CD4-positive, alpha-beta T cell treated with Interleukin-2 at 100 ng/mL for 4 hours (primary cell): Measurements from ENCODE around the gene KHDC1.
"Not testable (repeated sequence)": the region's sequence is repeated elsewhere in the genome, so short reads cannot be mapped to it uniquely, and the experiment has no call there.

Source experiments
- DNase-seq: peaks from one replicate; pipeline ENCODE4 v3.0.0-alpha.2; 2020; ENCODE audit warnings: low spot score

KHDC1 gene, protein sequence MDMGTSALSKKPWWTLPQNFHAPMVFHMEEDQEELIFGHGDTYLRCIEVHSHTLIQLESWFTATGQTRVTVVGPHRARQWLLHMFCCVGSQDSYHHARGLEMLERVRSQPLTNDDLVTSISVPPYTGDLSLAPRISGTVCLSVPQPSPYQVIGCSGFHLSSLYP

DNA sequence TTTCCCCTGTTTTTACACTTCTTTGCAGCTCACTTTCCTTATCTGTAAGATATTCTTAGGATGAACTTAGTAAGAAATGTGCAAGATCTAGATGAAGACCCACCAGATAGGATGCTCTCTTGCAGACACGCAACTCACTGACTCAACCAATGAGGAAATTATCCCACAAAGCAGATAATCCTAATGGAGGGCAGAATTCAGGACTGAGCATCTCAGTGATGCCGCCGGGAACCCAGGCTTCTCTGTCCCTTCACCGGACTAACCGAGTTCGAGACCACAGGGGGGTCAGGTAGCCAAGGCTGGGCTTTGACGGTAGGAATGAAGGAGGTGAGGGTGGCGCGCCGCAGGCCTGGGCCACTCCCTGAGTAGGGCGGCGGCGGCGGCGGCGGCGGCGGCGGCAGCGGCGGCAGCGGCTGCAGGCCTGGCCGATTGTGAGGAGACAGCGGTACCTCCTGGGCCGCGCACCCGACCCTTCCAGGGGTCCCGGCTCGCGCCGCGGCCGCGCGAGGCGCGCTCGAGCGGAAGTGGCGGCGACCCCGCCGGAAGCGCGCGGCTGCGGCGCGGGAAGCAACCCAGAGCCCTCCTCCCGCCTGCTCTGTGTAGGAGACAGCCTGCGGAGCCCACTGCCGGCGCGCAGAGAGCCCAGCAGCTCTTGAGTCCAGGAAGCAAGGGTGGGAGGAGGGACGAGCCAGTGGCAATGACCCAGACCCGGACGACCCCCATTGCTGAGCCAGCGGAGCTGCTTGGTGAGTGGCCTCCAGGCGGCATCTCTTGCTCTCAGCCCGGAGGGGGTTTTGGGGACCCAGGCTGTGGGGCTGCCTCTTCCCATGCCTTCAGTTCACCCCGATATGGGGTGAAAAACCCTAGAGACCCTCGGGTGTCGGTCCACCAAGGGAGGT is at the start of gene KHDC1:
Gene KHDC1, minus strand, starts transcription at position 526 of the 899 bp plus-strand sequence. CDS start 20,679 bp downstream, outside the sequence.
- peak; percentile 58 for DNase-seq

- not testable (repeated sequence) for DNase-seq
Observed at GRCh38 chr6:73310503-73310845, 47.5 kb upstream of the KHDC1 start.

- DNase-seq = peak; percentile 53
Observed at GRCh38 chr6:73309785-73310502, 46.9 kb upstream of the KHDC1 start.

DNA sequence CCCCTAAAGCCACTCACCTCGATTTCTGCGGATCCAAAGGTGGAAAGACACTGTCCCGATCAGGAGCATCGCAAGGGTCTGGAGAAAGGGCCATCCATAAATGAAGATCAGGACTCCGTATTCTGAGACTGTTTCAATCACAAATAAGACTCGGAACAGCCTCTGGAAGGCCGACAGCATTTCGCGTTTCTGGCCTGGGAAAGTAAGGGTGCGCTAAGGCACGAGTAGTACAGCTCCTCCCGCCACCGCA is 46.5 kb upstream of the KHDC1 start:
- no peak for DNase-seq

GRCh38 chr6:73308712-73309534 is 45.9 kb upstream of the KHDC1 start:
- no peak for DNase-seq

- DNase-seq = not testable (repeated sequence)
Observed at GRCh38 chr6:73303773-73304172, 40.8 kb upstream of the KHDC1 start.

- no peak for DNase-seq
Observed at GRCh38 chr6:73302339-73302738, 39.3 kb upstream of the KHDC1 start.

- no peak for DNase-seq
Observed at GRCh38 chr6:73299151-73299971, 36.4 kb upstream of the KHDC1 start.

DNA sequence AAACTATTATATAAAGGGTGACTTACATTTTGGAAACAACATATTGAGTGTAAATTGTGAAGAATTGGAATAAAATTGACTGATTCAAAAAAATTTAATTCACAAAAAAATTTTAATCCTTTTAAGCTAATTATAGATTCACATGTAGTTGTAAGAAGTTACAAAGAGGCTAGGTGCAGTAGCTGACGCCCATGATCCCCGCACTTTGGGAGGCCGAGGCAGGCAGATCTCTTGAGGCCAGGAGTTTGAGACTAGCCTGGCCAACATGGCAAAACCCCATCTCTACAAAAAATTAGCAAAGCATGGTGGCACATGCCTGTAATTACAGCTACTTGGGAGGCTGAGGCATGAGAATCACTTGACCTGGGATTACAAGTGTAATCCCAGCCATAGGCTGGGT is 30.3 kb upstream of the KHDC1 start:
- DNase-seq = no peak

DNA sequence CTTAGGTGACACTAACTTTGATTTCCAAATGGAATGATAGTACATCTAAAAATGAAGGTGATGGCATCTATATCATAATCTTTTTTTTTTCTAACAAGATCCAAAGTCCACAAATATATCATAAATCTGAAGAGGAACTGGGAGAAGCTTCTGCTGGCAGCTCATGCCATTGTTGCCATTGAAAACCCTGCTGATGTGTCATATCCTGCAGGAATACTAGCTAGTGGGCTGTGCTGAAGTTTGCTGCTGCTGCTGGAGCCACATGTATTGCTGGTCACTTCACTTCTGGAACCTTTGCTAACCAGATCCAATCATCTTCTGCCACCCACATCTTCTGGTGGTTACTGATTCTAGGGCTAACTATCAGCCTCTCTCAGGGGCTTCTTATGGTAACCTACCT is 27.4 kb upstream of the KHDC1 start:
- DNase-seq = no peak

DNA sequence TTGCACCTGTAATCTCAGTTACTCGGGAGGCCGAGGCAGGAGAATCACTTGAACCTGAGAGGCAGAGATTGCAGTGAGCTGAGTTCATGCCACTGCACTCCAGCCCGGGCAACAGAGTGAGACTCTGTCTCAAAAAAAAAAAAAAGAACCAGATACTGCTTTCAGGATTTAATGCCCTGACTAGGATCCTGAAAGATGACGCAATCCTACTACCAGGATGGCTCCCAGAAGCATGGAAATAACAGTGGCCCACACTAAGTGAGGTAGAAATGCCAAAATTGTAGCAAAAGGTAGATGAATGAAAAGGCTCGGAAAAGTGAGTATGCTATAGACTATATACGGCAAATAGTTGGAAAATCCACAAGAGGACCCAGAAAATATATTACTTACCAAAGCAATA is 23.8 kb upstream of the KHDC1 start:
- DNase-seq = no peak

- DNase-seq = no peak
Observed at GRCh38 chr6:73285674-73286283, 22.8 kb upstream of the KHDC1 start.

DNA sequence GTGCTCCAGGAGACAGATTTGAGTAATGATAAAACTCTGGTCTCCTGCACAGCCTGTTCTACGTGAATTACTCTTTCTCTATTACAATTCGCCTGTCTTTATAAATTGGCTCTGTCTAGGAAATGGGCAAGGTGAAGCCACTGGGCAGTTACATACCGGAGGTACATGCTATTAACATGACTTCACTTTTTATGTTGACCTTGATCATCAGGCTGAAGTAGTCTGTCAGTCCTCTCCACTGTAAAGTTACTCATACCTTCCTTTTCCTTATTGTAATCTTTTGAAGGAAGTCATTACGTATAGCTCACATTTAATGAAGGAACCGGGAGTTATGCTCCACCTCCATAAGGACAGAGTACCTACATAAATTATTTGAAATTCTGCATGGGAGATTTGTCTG is 19.9 kb upstream of the KHDC1 start:
- DNase-seq = no peak

DNA sequence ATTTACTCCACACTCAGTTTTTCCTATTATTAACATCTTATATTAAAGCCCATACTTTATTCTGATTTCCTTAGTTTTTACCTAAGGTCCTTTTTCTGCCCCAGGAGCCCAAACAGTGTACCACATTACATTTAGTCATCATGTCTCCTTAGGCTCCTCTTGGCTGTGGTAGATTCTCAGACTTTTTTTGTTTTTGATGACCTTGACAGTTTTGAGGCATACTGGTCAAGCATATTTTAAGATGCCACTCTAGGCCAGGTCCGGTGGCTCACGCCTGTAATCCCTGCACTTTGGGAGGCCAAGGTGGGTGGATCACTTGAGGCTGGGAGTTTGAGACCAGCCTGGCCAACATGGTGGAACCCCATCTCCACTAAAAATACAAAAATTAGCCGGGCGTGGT is 18.7 kb upstream of the KHDC1 start:
- not testable (repeated sequence) for DNase-seq

DNA sequence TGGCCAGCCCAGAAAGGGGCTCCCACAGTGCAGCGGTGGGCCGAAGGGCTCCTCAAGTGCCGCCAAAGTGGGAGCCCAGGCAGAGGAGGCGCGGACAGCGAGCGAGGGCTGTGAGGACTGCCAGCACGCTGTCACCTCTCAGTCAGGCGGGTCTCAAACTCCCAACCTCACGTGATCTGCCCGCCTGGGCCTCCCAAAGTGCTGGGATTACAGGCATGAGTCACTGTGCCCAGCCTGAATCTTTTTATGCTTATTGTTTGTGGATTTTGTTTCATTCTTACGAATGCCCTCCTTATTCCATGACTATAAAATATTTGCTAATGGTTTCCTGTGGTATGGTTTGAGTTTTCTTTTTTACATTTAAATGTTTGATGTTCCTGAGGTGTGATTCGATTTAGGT is 6.3 kb upstream of the KHDC1 start:
- DNase-seq = not testable (repeated sequence)

GRCh38 chr6:73268896-73269295 is 5.9 kb upstream of the KHDC1 start:
- DNase-seq = not testable (repeated sequence)

GRCh38 chr6:73264446-73264845 is 1.4 kb upstream of the KHDC1 start:
- no peak for DNase-seq

GRCh38 chr6:73263570-73263909 is 544 bp upstream of the KHDC1 start:
- no peak for DNase-seq

- DNase-seq = no peak
Observed at GRCh38 chr6:73258721-73259120, 4.3 kb downstream of the KHDC1 start.

- not testable (repeated sequence) for DNase-seq
Observed at GRCh38 chr6:73254323-73254722, 8.7 kb downstream of the KHDC1 start.

DNA sequence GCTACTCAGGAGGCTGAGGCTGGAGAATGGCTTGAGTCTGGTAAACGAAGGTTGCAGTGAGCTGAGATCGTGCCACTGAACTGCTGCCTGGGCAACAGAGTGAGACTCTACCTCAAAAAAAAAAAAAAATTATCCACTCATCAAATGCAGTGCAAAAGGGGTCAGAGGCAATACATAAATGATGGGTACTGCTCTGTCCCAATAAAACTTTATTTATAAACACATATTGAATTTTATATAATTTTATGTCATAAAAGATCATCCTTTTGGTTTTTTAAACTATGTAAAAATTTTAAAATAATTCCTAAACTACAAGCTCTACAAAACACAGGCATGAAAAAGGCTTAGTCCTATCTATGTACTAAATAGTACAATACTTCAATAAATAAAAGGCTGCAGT is 10.3 kb downstream of the KHDC1 start:
- no peak for DNase-seq
